Lung (tissue), 12 donors: ENCODE measurements around the gene NLRP12. TPM values are rescaled to one million over a fixed set of nuclear protein-coding genes. Genes with fewer than 3 reads are reported as not detected.

Source experiments
- ATAC-seq: fragments of 200-7000 bp; cut with Tn5 transposase; one replicate; pipeline ENCODE4 v1.9.1; 2020; ENCODE audit warnings: moderate number of reproducible peaks; ENCODE audit not compliant: insufficient read depth, low FRiP score
- DNase-seq, 3 donors: peaks; one replicate each; pipeline ENCODE4 v3.0.0-alpha.2; 2013 to 2017
- H3K27ac ChIP-seq, 2 donors: one replicate each; pipeline ENCODE4 v1.5.1; 2013; ENCODE audit warnings: mild to moderate bottlenecking in 2 of 2, moderate library complexity in 2 of 2, control low read depth in 1 of 2, inconsistent platforms in 1 of 2, low read depth in 1 of 2, low read length in 1 of 2
- H3K27me3 ChIP-seq, 3 donors: one replicate each; pipeline ENCODE4 v1.5.1; 2013; ENCODE audit warnings: low read length in 2 of 3; ENCODE audit not compliant: control insufficient read depth in 3 of 3, insufficient read depth in 3 of 3
- H3K36me3 ChIP-seq, 4 donors: one replicate each; pipeline ENCODE4 v1.5.1; 2013; ENCODE audit warnings: low read length in 4 of 4, mild to moderate bottlenecking in 1 of 4, moderate library complexity in 1 of 4; ENCODE audit not compliant: control insufficient read depth in 4 of 4, insufficient read depth in 4 of 4
- H3K4me1 ChIP-seq, 5 donors: one replicate each; pipeline ENCODE4 v1.5.1; 2013; ENCODE audit warnings: low read length in 5 of 5, mild to moderate bottlenecking in 2 of 5, moderate library complexity in 1 of 5; ENCODE audit not compliant: control insufficient read depth in 5 of 5, insufficient read depth in 5 of 5
- H3K4me3 ChIP-seq: one replicate; pipeline ENCODE4 v1.5.1; 2013; ENCODE audit warnings: mild to moderate bottlenecking, control low read depth, moderate library complexity
- H3K9ac ChIP-seq, 2 donors: one replicate each; pipeline ENCODE4 v1.5.1; 2013; ENCODE audit warnings: low read length in 2 of 2, control low read depth in 1 of 2; ENCODE audit not compliant: insufficient read depth in 1 of 2
- H3K9me3 ChIP-seq, 4 donors: one replicate each; pipeline ENCODE4 v1.5.1; 2013; ENCODE audit warnings: low read length in 3 of 4, mild to moderate bottlenecking in 1 of 4, moderate library complexity in 1 of 4; ENCODE audit not compliant: control insufficient read depth in 4 of 4, insufficient read depth in 3 of 4
- whole genome bisulfite sequencing, 2 donors: extraction: QIAGEN DNeasy Blood & Tissue Kit; methylation state at CpG; one replicate each; pipeline ENCODE4 v1.1.7; 2013; 5-methylcytosine and 5-hydroxymethylcytosine counted together
- polyA plus RNA-seq, 2 donors: library from polyadenylated mRNA; stranded (reverse); fragments of 200-250 nt; gene quantifications; one replicate each; pipeline ENCODE4 v1.2.1, GENCODE V29; 2013
- total RNA-seq, 2 donors: library from RNA; depleted of rRNA in 1 of 2; stranded (reverse); fragments of >200 nt in 1 of 2; gene quantifications; one replicate each; pipeline ENCODE4 v1.2.1, GENCODE V29; 2014 to 2021
- TF ChIP-seq, protein P1 (sequence below): IDR thresholded peaks from 2 replicates; pipeline ENCODE4 v1.5.1; 2012; ENCODE audit warnings: mild to moderate bottlenecking; ENCODE audit errors: control extremely low read depth, extremely low read depth
- donor health status: control.
- donor health status: control.
- donor health status: Bipolar disorder and iron deficiency.
- donor health status: healthy.
- donor health status: DM: yes; HTN: yes; CAD: no.

The NLRP12 gene
- total and polyA plus RNA-seq, 4 donors = 1.1 to 11.5 (median 5.8) TPM

GRCh38 chr19:53789708-53790678, 34.1 kb downstream of the NLRP12 start:
- DNase-seq (no peak), ATAC-seq (no peak)
- 88 to 91% methylated on average over 21 of the region's 21 CpGs for WGBS, 2 donors
- no peaks in the 10 kb centered on the region for H3K36me3 ChIP-seq
- H3K4me3 ChIP-seq = no peak overlapping the region
- no peaks in the 10 kb centered on the region for H3K27me3 ChIP-seq
- no peak overlapping the region for H3K27ac ChIP-seq
- no peaks in the 10 kb centered on the region for H3K9me3 ChIP-seq
- no peak overlapping the region for H3K9ac ChIP-seq
- peaks cover 0 to 4% (median 0%) of the 10 kb centered on the region in 5 donors for H3K4me1 ChIP-seq
- TF ChIP-seq, protein P1, sequence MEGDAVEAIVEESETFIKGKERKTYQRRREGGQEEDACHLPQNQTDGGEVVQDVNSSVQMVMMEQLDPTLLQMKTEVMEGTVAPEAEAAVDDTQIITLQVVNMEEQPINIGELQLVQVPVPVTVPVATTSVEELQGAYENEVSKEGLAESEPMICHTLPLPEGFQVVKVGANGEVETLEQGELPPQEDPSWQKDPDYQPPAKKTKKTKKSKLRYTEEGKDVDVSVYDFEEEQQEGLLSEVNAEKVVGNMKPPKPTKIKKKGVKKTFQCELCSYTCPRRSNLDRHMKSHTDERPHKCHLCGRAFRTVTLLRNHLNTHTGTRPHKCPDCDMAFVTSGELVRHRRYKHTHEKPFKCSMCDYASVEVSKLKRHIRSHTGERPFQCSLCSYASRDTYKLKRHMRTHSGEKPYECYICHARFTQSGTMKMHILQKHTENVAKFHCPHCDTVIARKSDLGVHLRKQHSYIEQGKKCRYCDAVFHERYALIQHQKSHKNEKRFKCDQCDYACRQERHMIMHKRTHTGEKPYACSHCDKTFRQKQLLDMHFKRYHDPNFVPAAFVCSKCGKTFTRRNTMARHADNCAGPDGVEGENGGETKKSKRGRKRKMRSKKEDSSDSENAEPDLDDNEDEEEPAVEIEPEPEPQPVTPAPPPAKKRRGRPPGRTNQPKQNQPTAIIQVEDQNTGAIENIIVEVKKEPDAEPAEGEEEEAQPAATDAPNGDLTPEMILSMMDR = no peak

DNA sequence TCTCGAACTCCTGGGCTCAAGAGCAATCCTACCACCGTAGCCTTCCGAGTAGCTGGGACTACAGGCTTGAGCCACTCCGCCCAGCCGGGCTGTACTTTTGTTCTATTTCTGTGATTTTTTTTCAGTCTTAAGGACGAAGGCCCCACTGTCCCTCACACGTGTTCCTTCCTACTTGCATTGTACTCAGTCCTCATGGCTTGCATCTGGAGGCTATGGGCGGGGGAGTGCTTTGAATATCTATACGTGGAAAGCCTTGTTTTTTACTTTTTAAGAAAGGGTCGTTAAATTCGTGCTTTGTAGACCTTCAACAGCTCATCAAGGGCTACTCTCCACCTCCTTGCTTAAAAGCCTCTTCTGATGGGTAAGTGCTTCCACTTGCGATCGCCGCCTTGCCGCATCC, 36.8 kb downstream of the NLRP12 start:
- H3K36me3 ChIP-seq = no peaks in the 10 kb centered on the region
- TF ChIP-seq, protein P1 = no peak
- no peaks in the 10 kb centered on the region for H3K27me3 ChIP-seq
- no peak for DNase-seq
- no peak overlapping the region for H3K9ac ChIP-seq
- no peaks in the 10 kb centered on the region for H3K9me3 ChIP-seq
- ATAC-seq = no peak
- 77 to 87% methylated on average over 15 of the region's 15 CpGs for WGBS, 2 donors
- H3K4me3 ChIP-seq = no peak overlapping the region
- no peak overlapping the region for H3K27ac ChIP-seq
- H3K4me1 ChIP-seq = peaks cover 0 to 4% (median 0%) of the 10 kb centered on the region in 5 donors

- Histone ChIP-seq H3K9me3 (no peaks in the 10 kb centered on the region), H3K36me3 (no peaks in the 10 kb centered on the region), H3K4me1 (peaks cover 0 to 4% (median 0%) of the 10 kb centered on the region in 5 donors), H3K27me3 (no peaks in the 10 kb centered on the region), H3K4me3 (no peak overlapping the region), H3K27ac (no peak overlapping the region), H3K9ac (no peak overlapping the region)
- TF ChIP-seq, protein P1 = no peak
- ATAC-seq (no peak), DNase-seq (no peak)
- WGBS, 2 donors = 89 to 95% methylated on average over 7 of the region's 7 CpGs
Observed at GRCh38 chr19:53786744-53787143, 37.4 kb downstream of the NLRP12 start.
